ENCODE data around the gene REXO5.

- no peak for TF ChIP-seq POLR2A (IDR thresholded peaks at IDR 0.05)
- no peak for TF ChIP-seq CTCF (IDR thresholded peaks at IDR 0.05)
Measured at GRCh38 chr16:20884240-20884556, 77.9 kb downstream of the REXO5 start.

Measured in body of pancreas (tissue), 4 donors.